ENCODE results near the gene BSDC1.

DNA sequence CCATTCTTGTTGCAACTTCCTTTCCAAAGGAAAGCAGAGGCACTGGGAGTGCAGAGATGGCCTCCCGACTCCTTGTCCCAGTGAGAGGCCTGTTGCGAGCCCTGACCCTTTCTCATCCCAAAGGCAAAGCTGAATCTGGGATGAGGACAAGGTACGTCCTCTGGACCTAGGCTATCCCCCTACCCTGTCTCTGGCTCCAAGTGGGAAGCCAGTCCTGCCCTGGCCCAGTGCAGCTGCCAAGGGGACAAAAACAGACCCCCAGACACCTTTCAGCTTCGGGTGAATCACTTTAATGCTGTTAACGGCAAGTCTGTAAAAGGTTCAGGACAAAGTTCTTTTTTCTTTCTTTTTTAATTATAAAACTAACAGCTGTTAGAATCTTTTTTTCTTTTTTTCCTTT, 29.4 kb downstream of the BSDC1 start:
- TF ChIP-seq, protein P1, sequence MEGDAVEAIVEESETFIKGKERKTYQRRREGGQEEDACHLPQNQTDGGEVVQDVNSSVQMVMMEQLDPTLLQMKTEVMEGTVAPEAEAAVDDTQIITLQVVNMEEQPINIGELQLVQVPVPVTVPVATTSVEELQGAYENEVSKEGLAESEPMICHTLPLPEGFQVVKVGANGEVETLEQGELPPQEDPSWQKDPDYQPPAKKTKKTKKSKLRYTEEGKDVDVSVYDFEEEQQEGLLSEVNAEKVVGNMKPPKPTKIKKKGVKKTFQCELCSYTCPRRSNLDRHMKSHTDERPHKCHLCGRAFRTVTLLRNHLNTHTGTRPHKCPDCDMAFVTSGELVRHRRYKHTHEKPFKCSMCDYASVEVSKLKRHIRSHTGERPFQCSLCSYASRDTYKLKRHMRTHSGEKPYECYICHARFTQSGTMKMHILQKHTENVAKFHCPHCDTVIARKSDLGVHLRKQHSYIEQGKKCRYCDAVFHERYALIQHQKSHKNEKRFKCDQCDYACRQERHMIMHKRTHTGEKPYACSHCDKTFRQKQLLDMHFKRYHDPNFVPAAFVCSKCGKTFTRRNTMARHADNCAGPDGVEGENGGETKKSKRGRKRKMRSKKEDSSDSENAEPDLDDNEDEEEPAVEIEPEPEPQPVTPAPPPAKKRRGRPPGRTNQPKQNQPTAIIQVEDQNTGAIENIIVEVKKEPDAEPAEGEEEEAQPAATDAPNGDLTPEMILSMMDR (IDR thresholded peaks at IDR 0.05), result no peak
- no peak for TF ChIP-seq EP300 (IDR thresholded peaks at IDR 0.05)

All from ovary (tissue), 3 donors.